TTC549 (cell line): ENCODE measurements around the gene AK1.

ENCODE experiments used
- FAIRE-seq: peaks from 2 replicates; lab custom pipeline; 2012; peaks lifted over from hg19 to GRCh38; lab: Jason Lieb, UNC

Gene AK1

DNA sequence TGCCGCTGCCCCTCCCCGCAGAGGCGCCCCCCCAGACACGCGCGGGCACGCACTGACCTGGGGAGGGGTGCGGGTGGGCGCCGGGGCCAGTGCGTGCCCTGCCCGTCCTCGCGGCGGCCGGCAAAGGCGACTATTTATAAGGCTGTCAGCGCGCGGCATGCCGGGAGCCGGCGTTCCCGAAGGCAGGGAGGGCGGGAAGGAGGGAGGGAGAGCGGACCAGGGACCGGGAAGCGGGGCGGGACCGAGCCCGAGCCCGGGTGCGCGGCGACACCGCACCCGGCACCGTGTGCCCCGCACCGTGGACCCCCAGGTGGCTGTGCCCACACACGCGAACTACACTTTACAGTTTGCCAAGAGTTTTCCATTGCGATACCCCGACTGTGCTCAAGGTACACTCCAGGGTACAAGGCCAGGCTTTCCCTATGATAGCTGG is at the start of gene AK1:
AK1 (minus strand) TSS at position 110 of the 433 bp plus-strand sequence. CDS start 3,058 bp downstream, outside the sequence.
- no peak for FAIRE-seq

- FAIRE-seq = no peak
Measured at GRCh38 chr9:127926906-127927200, 49.4 kb upstream of the AK1 start.

- no peak for FAIRE-seq
Measured at GRCh38 chr9:127925959-127926905, 48.8 kb upstream of the AK1 start.

DNA sequence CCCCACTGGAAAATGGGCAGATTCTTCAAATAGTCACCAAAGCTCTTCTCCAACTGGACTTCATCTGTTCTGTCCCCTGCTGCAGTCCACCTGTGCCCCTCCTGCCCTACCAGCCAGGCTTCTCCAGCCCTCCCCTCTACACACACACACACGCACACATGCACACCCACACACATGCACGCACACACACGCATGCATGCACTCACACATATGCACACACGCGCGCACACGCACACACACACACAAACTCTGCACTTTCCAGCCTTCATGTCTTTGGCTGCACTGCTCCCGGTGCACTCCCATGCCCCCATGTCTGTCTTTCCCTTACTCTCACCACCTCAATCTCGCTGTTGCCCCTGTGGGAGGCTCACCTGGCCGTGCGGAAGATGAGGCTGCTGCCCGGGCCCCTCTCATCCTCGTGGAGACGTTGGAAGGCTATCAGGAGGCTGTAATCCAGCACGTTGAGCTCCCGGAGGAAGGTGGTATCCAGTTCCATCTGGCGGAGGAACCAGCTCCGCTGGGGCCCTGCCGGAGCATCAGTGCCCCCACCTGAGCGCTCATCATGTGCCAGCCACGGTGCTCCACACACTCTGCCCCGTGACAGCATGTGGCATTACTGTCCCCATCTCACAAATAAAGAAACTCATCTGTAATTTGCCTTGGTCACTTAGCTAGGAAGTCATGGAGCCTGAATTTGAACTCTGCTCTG is 47.4 kb upstream of the AK1 start:
- FAIRE-seq = no peak

GRCh38 chr9:127923771-127924170 is 46.3 kb upstream of the AK1 start:
- FAIRE-seq = no peak

DNA sequence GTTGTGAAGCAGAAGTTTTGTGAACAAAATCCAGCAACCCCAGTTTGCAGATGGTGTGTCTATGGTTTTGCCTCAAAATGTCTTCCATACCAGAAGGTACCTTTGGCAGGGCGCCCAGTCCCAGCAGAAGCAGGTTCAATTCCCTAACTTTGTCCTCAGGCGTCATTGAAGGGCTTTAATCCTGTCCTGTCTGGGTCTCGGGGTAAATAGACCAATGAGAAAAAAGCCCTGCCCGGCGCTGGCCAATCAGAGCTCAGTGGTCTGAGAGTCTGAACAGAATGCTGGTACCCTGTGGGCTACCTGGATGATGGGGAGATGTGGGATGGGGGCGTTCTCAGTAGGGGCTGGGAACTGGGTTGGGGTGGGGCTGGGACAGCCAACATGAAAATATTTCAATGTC is 45.6 kb upstream of the AK1 start:
- no peak for FAIRE-seq

DNA sequence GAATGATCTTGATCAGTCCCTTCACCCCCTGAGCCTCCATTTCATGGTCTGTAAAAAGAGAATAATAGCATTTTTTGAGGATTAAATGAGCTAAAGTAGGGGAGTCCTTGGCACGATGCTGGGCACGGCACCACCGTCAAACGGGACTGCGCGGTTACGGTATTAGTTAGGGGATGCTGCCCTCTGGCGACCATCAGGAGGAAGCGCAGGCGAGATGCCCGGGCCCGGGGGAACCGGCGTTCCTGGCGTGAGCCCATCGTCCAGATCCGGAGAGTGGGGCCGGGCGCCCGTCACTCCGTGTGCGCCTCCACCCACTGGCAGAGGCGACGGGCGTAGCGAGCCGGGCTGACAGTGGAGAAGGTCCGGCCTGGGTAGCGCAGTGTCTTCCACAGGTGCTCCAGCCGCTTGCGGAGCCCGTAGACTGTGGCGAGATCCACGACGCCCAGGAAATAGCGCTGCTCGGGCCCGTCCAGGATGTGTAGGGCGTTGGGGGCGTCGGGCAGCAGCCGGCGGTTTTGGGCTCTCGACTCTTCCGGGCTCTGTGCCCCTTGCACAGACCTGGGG is 44.2 kb upstream of the AK1 start:
- FAIRE-seq = no peak

DNA sequence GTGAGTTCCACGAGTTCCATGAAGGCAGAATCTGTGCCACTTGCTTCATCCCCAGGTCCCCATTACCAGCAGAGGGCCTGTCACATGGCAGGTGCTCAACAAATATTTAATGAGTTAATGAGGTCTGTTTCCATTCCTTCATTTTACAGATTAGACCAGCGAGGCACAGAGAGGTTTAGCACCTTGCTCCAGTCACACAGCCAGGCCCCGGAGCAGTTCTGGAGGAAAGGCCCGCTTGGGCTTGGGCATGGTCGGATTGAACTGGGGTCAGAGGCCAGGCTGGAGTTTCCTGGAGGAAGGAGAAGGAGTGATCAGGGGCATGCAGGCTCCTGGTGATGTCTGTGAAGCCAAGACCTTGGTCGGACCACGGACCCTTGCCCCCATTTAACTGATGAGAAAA is 43.3 kb upstream of the AK1 start:
- no peak for FAIRE-seq

GRCh38 chr9:127919253-127919815 is 41.9 kb upstream of the AK1 start:
- no peak for FAIRE-seq

- no peak for FAIRE-seq
Measured at GRCh38 chr9:127918183-127919107, 41.0 kb upstream of the AK1 start.

- no peak for FAIRE-seq
Measured at GRCh38 chr9:127917603-127918002, 40.1 kb upstream of the AK1 start.

DNA sequence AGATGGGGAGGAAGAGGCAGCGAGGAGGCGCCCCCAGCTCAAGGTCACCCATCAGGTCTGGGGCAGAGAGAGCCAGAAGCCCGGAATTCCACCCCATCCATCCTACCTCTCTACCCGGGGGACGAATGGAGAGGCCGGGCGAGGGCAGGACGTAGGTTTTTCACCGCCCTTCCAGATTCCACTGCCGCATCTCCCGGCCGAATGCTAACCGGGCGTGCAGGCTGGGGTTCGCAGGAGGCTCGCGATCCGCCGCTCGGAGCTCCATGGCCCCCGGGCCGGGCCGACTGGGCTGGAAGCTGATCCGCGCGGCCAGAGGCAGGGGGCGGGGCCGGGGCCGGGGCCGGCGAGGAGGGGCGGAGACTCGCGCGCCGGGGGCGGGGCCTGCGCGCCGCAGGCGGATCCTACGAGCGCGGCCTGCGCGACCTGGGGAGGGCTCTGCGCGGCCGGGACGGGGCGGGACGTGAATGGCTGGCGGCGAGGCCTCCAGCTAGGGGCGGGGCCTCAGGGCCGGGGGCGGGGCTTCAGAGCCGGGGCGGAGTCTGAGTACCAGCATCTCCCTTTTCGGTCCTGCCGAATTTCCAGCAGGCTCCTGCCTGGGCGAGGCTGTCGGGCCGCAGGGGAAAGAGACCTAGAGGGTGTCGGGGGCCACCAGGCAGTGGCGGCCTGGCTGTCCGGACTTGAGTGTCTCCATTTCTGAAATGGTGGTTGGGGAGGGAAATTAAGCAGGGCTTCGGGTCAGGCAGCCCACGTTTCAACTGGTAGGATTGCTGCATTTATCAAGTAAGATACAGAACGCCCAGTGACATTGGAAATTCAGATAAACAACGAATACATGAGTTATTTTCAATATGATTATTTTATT is 39.5 kb upstream of the AK1 start, which contains the start of gene ST6GALNAC4:
ST6GALNAC4 (minus strand) TSS at position 322 of the 862 bp plus-strand sequence. CDS start 622 bp downstream, outside the sequence.
- FAIRE-seq = no peak

- FAIRE-seq = no peak
Measured at GRCh38 chr9:127915801-127916719, 38.6 kb upstream of the AK1 start.

DNA sequence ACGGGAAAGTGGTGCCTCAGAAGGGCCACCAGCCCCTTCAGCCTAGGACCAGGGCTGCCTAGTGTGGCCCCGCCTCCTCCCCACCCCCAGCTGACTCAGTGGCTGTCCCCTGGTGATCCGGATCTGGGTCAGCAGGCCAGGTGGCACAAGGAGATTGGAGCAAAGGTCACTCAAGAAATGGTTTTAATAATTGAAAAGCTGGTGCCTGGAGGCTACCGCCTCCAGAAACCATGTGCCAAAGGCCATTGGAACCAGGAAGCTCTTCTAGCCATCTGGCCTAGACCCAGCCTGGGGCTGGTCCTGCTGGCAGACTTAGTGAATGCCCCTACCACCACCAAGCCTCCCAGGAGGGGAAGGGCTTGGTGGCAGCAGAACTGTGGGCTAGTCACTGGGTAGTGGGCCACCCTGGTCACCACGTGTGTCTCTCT is 37.9 kb upstream of the AK1 start:
- FAIRE-seq = no peak

DNA sequence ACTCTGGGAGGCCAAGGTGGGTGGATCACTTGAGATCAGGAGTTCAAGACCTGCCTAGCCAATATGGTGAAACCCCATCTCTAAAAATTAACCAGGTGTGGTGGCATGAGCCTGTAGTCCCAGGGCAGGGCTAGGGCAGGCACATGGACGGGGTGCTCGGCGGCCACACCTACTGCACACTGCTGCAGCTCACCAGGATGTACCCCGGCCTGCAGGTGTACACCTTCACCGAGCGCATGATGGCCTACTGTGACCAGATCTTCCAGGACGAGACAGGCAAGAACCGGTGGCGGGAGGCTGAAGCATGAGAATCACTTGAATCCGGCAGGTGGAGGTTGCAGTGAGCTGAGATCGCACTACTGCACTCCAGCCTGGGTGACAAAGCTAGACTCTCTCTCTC is 36.2 kb upstream of the AK1 start:
- no peak for FAIRE-seq

- no peak for FAIRE-seq
Measured at GRCh38 chr9:127912882-127913281, 35.4 kb upstream of the AK1 start.

DNA sequence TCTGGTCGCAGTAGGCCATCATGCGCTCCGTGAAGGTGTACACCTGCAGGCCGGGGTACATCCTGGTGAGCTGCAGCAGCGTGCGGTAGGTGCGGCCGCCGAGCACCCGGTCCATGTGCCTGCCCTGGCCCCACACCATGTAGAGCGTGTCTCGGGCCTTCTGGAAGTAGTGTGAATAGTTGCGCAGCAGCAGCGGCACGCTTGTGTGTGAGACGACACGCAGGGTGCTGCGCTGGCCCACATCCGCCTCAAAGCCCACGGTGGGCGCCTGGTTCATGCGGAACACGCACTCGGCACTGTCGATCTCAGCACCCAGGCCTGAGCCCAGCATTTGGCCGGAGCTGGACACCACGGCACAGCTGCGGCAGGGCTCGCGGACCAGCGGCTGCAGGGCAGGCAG is 34.8 kb upstream of the AK1 start:
- FAIRE-seq = no peak

- no peak for FAIRE-seq
Measured at GRCh38 chr9:127910613-127911205, 33.2 kb upstream of the AK1 start.

DNA sequence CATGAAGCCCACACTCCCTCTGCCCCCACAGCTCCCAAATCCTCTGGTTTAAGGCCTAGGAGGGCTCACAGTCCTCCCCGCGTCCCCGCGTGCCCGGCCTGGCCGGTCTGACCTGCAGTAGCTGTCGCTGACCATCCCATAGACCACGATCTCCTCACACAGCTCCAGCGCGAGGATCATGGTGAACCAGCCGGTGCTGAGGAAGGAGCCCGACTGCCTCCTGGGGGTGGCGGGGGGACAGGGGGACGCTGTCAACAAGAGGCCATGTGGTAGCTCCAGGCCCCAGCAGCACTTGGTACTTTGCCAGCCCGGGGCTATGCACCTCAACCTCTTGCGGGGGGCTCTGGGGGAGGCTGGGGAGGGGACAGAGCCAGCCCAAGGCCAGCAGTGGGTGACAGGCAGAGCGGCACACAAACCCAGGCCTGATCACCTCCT is 32.4 kb upstream of the AK1 start:
- FAIRE-seq = no peak
